Left colon (tissue), 2 donors: ENCODE measurements around the gene IL20RB. TPM values are rescaled to one million over a fixed set of nuclear protein-coding genes. Genes with fewer than 3 reads are reported as not detected.
"Not testable (repeated sequence)": the region's sequence is repeated elsewhere in the genome, so short reads cannot be mapped to it uniquely, and the experiment has no call there.

Experiments used
- ATAC-seq: fragments of 200-7000 bp; cut with Tn5 transposase; one replicate; pipeline ENCODE4 v1.9.1; 2020; ENCODE audit warnings: mild to moderate bottlenecking, moderate library complexity
- DNase-seq, 2 donors: peaks; one replicate each; pipeline ENCODE4 v3.0.0-alpha.2; 2020
- intact Hi-C, 2 donors: fragments of 100-400 bp; cut with DNase I in 1 of 2; cut with micrococcal nuclease in 1 of 2; formaldehyde crosslinking; loops; one replicate each; pipeline versions ENCODE4 v1.11.2 to v1.14.0; 2022; cut with DNase I, micrococcal nuclease
- total RNA-seq, 2 donors: library from RNA; stranded (reverse); fragmentation: NEBNext Ultra II Directional; extraction: Animal tissue kit (Norgen Biotek cat#: 25700); gene quantifications; one replicate each; pipeline ENCODE4 v1.2.1, GENCODE V29; 2021
- donor health status: DM: no; HTN: no; CAD: no.
- donor health status: DM: yes; HTN: yes; CAD: no.

IL20RB gene
- total RNA-seq, 2 donors from 2014 or later, result 0.89 to 1.3 TPM

DNA sequence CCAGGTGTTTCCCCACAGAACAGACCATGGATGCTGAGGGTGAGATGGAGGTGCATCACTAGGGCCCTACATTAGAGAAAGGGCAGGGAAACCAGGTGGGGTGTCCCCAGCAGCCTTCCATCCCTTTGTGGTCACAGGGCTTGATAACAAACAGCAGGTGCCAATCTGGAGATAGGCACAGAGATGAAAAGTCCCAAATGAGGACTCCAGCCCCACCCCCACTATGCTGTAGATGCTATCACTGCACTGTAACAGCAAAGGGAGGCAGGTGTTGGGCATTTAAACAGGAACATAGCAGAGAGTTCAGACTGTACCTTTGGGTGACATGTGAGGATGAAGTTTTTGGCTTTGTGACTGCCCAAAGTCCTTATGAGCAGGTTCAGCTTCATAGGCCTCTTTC lies 21.4 kb downstream of the IL20RB start:
- intact Hi-C loops, result no loop called here
- ATAC-seq (no peak), DNase-seq (no peak)

DNA sequence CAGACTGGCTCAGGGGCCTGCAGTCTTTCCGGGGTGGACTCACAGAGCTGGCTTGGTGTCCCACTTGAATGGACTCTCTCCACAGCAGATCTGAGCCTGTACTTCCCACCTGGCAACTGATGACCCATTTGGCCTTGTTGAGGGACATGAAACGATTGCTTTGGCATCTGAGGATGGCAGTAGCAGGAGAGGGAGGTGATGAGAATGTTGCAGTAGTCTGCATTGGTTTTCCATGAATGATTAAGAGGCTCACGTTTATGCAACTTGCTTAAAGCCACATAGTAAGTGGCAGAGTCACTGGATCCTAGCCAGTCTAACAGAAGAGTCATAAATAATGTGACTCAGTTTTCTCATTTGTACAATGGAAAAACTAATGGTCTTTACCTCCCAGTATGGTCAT lies 21.9 kb downstream of the IL20RB start:
- intact Hi-C loops, result no loop called here
- DNase-seq (no peak), ATAC-seq (no peak)

DNA sequence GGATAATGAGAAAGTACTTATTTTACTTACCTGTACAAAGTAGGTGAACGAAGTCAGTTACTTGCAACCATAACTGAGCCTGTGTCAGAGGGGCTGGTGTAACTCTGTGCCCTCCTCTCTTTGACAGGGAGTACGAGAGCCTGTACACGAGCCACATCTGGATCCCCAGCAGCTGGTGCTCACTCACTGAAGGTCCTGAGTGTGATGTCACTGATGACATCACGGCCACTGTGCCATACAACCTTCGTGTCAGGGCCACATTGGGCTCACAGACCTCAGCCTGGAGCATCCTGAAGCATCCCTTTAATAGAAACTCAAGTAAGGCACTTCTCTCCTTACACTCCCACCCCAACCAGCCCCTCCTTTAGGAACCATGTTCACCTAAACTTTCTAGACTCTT lies 24.2 kb downstream of the IL20RB start:
- DNase-seq (no peak), ATAC-seq (no peak)
- intact Hi-C loops, result no loop called here

DNA sequence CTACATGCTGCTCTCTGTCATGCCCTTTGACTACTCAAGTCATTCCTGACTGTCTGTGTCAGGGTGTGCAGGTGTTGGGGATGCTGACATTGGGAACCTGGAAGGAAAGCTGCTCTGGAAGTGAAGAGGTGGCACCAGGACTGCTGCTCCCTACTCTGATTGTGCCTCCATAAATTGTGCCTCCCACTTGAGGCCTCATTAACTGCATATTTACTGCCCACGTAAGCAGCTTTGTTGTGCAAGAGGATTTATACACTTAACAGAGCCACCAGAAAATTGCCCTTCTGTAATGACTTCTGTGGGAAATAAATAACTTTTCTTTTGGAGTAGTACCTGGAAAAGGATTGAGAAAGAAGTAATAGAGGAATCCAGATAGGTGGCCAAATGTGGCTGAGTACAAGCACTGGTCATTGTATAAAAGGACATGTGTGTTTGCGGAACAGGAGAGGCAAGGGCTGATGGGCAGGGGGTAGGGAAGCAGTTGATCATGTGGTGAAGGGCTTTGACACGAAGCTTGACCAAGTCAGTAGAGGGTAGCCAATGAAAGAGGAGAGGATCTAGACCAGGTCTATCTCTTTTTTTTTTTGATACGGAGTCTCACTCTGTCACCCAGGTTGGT lies 24.8 kb downstream of the IL20RB start:
- ATAC-seq (peak; percentile 57), DNase-seq (no peak)
- intact Hi-C loops, result no loop called here

DNA sequence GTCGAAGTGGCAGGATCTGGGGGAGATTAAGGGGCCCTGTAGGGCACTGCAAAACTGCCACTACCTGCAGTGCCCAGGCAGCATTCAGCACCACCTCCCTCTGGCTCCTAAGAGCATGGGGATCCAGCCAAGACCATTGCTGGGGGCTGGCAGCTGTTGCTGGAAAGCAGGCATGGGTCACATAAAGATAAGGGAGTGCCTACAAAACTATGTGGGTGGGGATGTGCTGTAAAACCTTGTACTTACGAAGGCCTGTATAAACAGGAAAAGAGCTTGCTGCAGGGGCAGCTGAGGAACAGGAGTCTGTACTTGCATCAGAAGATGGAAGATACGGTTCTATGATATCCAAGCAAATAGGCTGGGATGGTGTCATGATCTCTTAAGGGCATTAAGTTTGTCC lies 27.1 kb downstream of the IL20RB start:
- intact Hi-C loops, result no loop called here
- DNase-seq (peak; percentile 75 to 86), ATAC-seq (peak; percentile 96)

DNA sequence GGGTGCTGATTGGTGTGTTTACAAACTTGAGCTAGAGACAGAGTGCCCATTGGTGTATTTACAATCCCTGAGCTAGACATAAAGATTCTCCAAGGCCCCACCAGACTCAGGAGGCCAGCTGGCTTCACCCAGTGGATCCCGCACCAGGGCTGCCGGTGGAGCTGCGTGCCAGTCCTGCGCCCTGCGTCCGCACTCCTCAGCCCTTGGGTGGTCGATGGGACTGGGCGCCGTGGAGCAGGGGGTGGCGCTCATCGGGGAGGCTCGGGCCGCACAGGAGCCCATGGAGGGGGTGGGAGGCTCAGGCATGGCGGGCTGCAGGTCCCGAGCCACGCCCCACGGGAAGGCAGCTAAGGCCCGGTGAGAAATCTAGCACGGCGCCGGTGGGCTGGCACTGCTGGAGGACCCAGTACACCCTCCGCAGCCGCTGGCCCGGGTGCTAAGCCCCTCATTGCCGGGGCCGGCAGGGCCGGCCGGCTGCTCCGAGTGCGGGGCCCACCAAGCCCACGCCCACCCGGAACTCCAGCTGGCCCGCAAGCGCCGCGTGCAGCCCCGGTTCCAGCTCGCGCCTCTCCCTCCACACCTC lies 29.7 kb downstream of the IL20RB start:
- intact Hi-C loops, ATAC-seq, DNase-seq: not testable (repeated sequence)

DNA sequence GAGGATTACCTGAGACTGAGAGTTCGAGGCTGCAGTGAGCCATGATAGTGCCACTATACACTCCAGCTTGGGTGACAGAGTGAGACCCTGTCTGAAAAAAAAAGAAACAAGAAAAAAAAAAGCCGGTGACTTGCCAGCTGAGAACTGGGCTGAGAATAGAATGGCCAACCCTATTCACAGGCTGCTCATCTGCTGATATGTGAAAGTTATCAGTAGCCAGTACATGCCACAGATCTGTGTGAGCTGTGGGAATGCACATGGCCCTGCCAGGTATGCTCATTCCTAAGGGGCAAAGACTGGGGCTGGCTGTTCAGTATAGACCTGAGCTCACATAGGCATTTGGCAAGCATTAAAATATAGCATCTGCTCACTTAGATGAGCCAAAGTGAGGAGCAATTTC lies 30.9 kb downstream of the IL20RB start:
- no peak for DNase-seq
- intact Hi-C loops, result no loop called here
- no peak for ATAC-seq

DNA sequence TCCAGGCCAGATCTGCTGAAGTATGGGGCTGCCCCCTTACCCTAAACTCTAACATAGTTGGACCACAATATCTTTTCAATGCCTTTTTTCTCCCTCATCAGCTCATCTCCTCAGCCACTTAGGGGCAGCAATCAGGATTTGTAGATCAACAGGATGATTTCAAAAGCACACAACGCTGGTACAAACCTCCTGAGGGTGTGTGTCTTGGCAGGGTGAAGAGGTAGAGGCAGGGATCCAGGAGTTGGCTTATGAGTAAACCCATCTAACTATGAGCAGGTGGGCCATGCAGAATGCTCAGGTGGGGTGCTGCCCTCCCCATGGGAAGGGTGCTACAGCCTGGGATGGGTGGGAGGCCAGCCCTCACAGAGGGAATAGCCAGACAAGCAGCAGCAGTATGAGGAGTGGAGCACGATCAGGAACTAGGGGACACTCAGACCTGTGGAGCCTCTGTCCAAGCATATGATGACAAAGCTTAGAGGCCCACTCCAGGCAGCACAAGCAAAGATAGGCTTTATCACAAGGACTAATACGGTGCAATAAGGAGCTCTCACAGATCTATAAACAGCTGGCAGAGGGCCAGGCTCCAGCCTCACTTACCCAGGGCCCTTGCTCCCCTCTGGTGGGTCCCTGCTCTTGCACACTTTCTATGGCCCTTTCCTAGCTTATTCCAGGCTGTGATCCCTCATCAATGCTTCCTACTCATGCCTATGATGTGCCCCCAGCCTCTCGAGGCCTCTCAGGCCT lies 32.2 kb downstream of the IL20RB start:
- peak; percentile 26 for ATAC-seq

DNA sequence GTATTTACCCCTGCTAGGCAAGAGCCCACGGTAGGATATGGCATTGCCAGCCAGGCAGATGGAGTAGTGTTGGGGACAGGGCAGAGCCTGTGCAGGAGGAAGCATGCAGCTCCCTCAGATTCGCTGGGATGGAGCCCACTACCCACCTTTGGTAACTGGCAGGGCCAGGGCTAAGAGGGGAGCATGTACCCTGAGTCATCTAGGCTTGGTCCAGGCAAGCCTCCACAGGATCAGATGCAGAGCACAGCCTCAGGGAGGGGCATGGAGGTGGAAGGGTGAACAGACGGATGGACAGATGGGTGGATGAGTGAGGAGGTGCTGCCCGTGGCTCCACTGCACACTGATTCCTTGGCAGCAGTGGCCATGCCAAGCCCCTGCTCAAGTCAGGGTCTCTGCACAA lies 33.0 kb downstream of the IL20RB start:
- ATAC-seq (no peak), DNase-seq (no peak)
- intact Hi-C loops, result no loop called here

More for the DNA sequence above, 32.2 kb downstream of the IL20RB start:
- peak in 1 of 2 donors; percentile 58 for DNase-seq
- intact Hi-C loops, result no loop called here

DNA sequence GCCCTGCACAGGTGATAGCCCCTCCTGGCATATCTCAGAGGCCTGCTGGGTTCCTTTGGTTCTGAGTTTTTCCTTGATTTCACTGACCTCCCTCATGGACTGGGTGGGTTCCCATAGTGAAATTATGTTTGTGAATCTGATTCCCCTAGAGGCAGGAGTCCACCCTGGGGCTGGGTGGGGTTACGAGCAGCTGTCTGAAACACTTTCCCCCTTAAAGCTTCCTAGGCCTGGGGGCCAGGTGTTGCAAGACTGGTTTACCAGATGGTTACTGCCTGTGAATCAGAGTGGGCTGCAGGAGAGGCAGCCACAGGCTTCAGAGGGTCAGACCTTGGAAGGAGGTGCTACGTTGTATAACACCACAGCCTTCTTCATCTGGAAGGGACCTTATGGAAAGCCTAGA lies 34.3 kb downstream of the IL20RB start:
- ATAC-seq (no peak), DNase-seq (no peak)
- intact Hi-C loops, result no loop called here

DNA sequence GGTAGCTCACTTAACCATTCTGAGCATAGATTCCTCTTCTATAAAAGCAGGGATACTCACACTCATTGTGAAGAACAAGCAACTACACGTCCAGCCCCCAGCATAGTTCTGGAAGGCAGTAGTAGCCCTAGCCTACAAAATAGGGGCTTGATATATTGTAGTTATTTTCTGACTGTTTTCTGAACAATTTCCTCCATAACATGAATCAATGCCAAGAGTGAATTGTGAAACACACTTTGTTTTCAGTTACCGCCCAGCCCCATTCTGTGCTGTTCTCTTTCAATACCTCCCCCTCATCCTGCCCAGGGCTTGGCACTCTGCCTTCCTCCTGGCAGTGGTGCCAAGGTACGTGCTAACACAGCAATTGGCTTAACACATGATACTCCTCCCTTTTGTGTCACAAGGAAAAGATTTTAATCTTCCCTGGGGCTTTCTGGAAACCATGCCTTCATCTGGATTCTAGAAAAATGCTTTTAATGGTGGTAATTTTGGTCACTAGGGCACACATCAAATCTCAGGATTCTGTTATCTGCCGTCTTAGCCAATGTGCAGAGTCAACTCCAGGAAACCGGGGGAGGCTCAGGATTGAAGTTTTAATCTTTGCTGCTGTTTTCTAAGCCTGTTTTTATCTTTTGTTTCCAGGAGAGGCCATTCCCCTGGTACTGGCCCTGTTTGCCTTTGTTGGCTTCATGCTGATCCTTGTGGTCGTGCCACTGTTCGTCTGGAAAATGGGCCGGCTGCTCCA lies 37.2 kb downstream of the IL20RB start:
- DNase-seq, result peak; percentile 88 to 92
- intact Hi-C loops, result no loop called here
- peak; percentile 99 for ATAC-seq

DNA sequence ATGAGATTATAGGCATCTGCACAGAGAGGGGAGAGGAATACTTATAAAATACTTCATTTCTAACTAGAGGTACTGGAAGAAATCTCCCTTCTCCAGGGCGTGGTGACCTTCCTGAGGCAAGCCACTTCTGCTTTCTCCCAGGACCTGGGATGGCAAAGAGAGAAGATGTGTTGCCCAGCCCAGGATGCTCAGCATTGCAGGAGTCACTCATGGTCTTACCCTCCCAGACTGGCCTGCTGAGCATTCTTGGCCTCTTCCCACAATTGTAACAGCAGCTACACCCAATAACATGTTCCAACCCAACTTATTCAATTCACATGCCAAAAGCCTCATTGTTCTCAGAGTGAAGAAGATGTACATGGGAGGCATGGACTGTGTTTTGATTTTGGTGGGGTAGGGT lies 37.9 kb downstream of the IL20RB start:
- ATAC-seq, result peak; percentile 43
- intact Hi-C loops, result no loop called here
- no peak for DNase-seq

DNA sequence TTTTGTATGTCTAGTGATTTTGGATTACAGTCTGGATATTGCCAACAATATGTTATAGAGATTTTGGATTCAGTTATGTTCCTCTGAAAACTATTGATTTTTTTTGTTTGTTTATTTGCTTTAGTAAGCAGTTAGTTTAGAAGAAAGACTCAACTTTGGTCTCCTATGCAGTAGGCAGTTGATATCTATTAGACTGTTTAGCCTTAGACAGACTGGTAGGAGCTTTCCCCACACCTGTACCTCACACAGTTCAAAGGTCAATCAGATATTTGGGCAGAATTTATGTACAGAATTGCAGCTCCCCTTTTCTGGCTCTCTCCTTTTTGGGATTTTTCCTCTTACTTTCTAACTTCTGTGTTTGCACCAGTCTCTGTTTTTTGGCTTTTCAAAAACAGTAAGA lies 42.3 kb downstream of the IL20RB start:
- intact Hi-C loops, result no loop called here
- DNase-seq (no peak), ATAC-seq (no peak)

DNA sequence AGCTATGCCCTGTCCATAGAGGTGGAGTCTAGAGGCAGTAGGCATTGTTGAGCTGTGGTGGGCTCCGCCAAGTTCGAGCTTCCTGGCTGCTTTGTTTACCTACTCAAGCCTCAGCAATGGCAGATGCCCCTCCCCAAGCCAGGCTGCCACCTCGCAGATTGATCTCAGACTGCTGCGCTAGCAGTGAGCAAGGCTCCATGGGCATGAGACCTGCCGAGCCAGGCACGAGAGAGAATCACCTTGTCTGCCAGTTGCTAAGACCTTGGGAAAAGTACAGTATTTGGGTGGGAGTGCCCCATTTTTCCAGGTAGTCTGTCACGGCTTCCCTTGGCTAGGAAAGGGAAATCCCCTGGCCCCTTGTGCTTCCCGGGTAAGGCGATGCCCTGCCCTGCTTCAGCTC lies 49.6 kb downstream of the IL20RB start:
- intact Hi-C loops, DNase-seq, ATAC-seq: not testable (repeated sequence)

DNA sequence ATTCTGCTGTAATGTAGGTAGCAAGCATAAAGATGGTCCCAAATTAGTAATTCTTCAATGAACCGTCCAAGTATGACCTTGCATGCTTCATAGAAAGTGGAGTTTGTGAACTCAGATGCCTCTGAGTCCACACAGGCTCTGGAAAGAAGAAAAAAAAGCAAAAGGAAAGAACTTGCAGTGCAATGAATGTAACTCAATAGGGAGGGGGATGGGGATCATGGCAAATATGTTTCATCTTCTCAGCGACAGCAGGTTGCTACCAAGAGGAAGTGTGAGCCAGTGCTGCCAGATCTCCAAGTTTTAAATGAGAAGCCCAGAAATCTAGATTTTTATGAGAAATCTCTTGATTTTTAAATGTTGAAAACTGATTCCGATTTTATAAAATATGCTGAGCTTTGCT lies 50.3 kb downstream of the IL20RB start:
- DNase-seq, result no peak
- ATAC-seq, result no peak
- intact Hi-C loops, result no loop called here

DNA sequence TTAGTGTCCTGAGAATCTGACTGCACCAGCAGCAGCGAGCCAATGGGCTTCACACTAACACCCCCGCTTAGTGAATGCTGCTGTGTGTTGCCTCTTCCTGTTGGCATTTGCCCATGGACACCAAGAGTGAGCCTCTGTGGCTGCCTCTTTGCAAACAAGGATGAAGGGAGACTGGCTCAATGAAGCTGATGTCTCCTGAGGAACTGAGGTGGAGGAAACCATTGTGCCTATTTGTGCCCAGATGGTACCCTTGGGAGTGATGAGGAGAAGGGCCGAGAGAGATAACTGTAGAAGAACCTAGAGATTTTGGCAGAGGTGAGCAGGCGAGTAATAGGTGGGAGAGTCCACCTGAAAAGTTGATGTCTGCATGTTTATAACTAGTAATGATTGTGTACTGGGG lies 51.2 kb downstream of the IL20RB start:
- intact Hi-C loops, result no loop called here
- ATAC-seq (no peak), DNase-seq (no peak)

DNA sequence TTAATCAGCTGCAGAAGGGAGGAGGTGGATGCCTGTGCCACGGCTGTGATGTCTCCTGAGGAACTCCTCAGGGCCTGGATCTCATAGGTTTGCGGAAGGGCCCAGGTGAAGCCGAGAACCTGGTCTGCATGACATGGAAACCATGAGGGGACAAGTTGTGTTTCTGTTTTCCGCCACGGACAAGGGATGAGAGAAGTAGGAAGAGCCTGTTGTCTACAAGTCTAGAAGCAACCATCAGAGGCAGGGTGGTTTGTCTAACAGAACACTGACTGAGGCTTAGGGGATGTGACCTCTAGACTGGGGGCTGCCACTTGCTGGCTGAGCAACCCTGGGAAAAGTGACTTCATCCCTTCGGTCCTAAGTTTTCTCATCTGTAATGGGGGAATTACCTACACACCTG lies 52.4 kb downstream of the IL20RB start:
- DNase-seq (no peak), ATAC-seq (no peak)
- intact Hi-C loops, result loop anchor here (5.0 kb wide), 2 partner anchors 253 to 618 kb away; no protein-coding TSS in a partner anchor

DNA sequence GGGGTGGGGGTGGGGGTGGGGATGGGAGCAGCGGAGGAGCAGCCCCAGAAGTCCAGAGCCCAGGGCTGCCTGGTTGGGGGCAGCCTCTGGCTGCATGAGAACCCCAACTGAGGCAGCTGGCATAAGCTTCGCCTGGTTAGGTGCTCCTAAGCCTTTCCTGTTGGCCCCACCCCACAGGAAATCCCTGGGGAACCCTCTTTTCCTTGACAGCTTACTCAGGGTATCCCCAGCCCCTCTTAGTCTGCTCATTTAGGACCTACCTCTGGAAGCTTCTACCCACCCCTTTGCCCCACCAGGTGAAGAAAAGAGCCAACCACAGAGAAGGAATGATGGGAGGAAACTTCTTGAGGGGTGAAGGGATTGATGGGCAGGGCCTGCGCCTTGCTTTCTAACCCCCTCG lies 53.4 kb downstream of the IL20RB start:
- no peak for ATAC-seq
- intact Hi-C loops, result loop anchor here (5.0 kb wide), 2 partner anchors 254 to 619 kb away; no protein-coding TSS in a partner anchor
- no peak for DNase-seq

DNA sequence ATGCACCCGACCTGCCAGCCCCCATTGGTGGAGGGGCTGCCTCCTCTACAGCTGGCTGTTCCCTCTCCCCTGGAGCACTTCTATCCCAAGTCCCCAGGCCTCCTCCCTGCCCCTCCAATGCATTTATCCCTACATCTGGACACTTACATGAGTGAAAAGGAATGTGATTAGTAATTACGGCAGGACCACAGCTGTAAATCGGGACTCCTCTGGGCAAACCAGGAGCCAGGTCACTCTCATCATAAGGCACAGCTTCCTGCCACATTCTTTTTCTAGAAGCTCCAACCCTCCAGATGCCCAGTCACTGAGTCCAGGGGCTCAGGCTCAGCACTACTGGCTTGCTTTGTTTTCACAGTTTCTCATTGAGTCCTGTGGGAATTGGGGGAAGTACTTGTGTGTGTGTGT lies 54.3 kb downstream of the IL20RB start:
- no peak for ATAC-seq

More for the DNA sequence above, 54.3 kb downstream of the IL20RB start:
- intact Hi-C loops, result loop anchor here (5.0 kb wide), 2 partner anchors 255 to 620 kb away; no protein-coding TSS in a partner anchor
- DNase-seq, result no peak
